ENCODE measurements around the gene SIM1.
A peak's percentile ranks its signal among the peaks of the same experiment; 100 is the strongest.

SIM1 gene

DNA sequence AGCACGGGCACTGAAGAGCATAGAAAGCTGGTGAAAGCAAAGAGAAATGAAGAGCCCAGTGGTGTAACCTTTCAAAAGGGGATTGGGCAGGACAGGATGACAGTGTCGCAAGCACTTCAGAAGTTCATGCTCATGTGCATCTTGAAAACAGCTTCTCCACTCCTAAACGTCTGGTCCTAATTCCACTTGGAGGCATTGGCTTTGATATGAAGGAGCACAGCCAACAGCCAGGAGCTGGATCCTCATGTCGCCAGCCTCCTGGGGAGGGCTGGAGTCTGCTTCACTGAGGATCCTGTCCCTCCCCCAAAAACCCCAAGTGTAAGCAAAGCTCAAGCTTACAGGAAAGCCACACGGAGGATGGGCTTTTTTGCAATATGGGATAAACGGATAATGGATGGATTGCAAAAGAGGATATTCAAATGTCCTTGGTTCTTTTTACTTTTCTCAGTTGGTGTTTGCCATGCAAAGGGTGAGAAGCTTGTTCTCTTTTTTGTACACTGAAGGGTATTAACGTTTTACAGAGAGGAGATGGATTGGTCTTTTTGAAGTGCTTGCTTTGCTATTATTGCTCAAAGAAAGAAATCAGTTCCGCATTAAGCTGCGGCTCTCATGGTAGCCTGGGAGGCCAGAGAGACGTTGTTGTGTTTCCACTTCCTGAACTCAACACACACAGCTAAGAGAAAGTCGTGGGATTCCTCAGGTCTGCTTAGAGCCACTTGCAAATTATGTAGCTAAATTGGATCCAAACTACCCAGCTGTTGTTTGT lies 92.2 kb downstream of the SIM1 start:
- Histone ChIP-seq H3K4me3 (replicated peaks; ENCODE audit: insufficient read depth, low read length) (no peak overlapping the region), H3K27ac (replicated peaks) (no peak overlapping the region), H3K27me3 (ENCODE audit: insufficient read depth, poor library complexity, severe bottlenecking) (no peaks in the 10 kb centered on the region)
- peak in 1 of 2 experiments; percentile 19 for DNase-seq (ENCODE audit: low read depth in 1 of 2, low spot score in 1 of 2)
- TF ChIP-seq GABPA (IDR thresholded peaks at IDR 0.05; ENCODE audit: low read depth): no peak

GRCh38 chr6:100371591-100371990 lies 93.1 kb downstream of the SIM1 start:
- TF ChIP-seq GABPA (IDR thresholded peaks at IDR 0.05; ENCODE audit: low read depth): no peak
- TF ChIP-seq, protein P1, sequence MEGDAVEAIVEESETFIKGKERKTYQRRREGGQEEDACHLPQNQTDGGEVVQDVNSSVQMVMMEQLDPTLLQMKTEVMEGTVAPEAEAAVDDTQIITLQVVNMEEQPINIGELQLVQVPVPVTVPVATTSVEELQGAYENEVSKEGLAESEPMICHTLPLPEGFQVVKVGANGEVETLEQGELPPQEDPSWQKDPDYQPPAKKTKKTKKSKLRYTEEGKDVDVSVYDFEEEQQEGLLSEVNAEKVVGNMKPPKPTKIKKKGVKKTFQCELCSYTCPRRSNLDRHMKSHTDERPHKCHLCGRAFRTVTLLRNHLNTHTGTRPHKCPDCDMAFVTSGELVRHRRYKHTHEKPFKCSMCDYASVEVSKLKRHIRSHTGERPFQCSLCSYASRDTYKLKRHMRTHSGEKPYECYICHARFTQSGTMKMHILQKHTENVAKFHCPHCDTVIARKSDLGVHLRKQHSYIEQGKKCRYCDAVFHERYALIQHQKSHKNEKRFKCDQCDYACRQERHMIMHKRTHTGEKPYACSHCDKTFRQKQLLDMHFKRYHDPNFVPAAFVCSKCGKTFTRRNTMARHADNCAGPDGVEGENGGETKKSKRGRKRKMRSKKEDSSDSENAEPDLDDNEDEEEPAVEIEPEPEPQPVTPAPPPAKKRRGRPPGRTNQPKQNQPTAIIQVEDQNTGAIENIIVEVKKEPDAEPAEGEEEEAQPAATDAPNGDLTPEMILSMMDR (IDR thresholded peaks at IDR 0.05; ENCODE audit: insufficient read depth, low read length): no peak
- TF ChIP-seq, protein P2, sequence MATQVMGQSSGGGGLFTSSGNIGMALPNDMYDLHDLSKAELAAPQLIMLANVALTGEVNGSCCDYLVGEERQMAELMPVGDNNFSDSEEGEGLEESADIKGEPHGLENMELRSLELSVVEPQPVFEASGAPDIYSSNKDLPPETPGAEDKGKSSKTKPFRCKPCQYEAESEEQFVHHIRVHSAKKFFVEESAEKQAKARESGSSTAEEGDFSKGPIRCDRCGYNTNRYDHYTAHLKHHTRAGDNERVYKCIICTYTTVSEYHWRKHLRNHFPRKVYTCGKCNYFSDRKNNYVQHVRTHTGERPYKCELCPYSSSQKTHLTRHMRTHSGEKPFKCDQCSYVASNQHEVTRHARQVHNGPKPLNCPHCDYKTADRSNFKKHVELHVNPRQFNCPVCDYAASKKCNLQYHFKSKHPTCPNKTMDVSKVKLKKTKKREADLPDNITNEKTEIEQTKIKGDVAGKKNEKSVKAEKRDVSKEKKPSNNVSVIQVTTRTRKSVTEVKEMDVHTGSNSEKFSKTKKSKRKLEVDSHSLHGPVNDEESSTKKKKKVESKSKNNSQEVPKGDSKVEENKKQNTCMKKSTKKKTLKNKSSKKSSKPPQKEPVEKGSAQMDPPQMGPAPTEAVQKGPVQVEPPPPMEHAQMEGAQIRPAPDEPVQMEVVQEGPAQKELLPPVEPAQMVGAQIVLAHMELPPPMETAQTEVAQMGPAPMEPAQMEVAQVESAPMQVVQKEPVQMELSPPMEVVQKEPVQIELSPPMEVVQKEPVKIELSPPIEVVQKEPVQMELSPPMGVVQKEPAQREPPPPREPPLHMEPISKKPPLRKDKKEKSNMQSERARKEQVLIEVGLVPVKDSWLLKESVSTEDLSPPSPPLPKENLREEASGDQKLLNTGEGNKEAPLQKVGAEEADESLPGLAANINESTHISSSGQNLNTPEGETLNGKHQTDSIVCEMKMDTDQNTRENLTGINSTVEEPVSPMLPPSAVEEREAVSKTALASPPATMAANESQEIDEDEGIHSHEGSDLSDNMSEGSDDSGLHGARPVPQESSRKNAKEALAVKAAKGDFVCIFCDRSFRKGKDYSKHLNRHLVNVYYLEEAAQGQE (IDR thresholded peaks at IDR 0.05; ENCODE audit: insufficient replicate concordance, low read depth): no peak
- no peak for TF ChIP-seq POLR2AphosphoS5 (IDR thresholded peaks at IDR 0.05; ENCODE audit: low read depth)
- TF ChIP-seq SPI1 (IDR thresholded peaks at IDR 0.05; ENCODE audit: borderline replicate concordance, low read depth): no peak
- no peak overlapping the region for H3K4me3 ChIP-seq (replicated peaks; ENCODE audit: insufficient read depth, low read length)

DNA sequence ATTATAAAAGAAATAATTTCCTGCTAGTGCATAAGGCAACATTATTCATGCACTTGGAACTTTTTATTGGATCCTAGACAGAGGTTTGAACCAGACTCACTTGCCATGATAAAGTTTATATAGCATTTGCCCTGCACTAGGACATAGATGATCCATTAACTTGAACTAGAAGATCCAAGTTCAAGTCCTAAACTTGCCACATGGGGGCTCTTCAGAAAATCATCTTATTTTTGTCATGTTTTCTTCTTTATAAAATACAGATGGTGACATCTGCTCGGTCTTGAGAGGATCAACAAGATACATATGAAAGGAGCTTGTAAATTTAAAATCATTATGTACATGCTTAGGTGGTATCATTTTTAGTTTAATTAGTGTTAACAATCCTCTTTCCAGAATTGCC lies 94.5 kb downstream of the SIM1 start:
- H3K4me3 ChIP-seq (replicated peaks; ENCODE audit: insufficient read depth, low read length): no peak overlapping the region
- no peak overlapping the region for H3K27ac ChIP-seq (replicated peaks)
- H3K27me3 ChIP-seq (ENCODE audit: insufficient read depth, poor library complexity, severe bottlenecking): no peaks in the 10 kb centered on the region
- DNase-seq (ENCODE audit: low read depth in 1 of 2, low spot score in 1 of 2): no peak
- TF ChIP-seq, protein P1 (IDR thresholded peaks at IDR 0.05; ENCODE audit: insufficient read depth, low read length): no peak
- TF ChIP-seq SPI1 (IDR thresholded peaks at IDR 0.05; ENCODE audit: borderline replicate concordance, low read depth) (no peak), POLR2AphosphoS5 (IDR thresholded peaks at IDR 0.05; ENCODE audit: low read depth) (no peak), GABPA (IDR thresholded peaks at IDR 0.05; ENCODE audit: low read depth) (no peak)
- TF ChIP-seq, protein P2 (IDR thresholded peaks at IDR 0.05; ENCODE audit: insufficient replicate concordance, low read depth): no peak

More at GRCh38 chr6:100371591-100371990, 93.1 kb downstream of the SIM1 start:
- H3K27me3 ChIP-seq (ENCODE audit: insufficient read depth, poor library complexity, severe bottlenecking): no peaks in the 10 kb centered on the region
- DNase-seq (ENCODE audit: low read depth in 1 of 2, low spot score in 1 of 2): no peak
- no peak overlapping the region for H3K27ac ChIP-seq (replicated peaks)

DNA sequence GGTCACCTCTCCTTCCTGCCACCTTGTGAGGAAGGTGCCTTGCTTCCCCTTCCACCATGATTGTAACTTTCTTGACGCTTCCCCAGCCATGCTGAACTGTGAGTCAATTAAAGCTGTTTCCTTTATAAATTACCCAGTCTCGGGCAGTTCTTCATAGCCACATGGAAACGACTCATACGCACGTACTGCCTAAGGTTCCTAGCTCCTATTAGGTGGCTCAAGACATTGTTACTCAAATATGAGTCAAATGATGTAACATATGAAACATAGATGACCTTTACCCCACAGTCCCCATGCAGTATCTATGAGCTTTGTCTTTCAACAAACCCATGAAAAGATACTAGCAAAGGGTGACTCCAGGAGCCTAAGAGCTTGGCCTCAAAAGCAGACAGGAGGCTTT lies 98.3 kb downstream of the SIM1 start:
- Histone ChIP-seq H3K27me3 (ENCODE audit: insufficient read depth, poor library complexity, severe bottlenecking) (no peaks in the 10 kb centered on the region), H3K4me3 (replicated peaks; ENCODE audit: insufficient read depth, low read length) (no peak overlapping the region), H3K27ac (replicated peaks) (no peak overlapping the region)
- no peak for TF ChIP-seq POLR2AphosphoS5 (IDR thresholded peaks at IDR 0.05; ENCODE audit: low read depth)
- no peak for TF ChIP-seq GABPA (IDR thresholded peaks at IDR 0.05; ENCODE audit: low read depth)
- peak in 1 of 2 experiments; percentile 24 for DNase-seq (ENCODE audit: low read depth in 1 of 2, low spot score in 1 of 2)

DNA sequence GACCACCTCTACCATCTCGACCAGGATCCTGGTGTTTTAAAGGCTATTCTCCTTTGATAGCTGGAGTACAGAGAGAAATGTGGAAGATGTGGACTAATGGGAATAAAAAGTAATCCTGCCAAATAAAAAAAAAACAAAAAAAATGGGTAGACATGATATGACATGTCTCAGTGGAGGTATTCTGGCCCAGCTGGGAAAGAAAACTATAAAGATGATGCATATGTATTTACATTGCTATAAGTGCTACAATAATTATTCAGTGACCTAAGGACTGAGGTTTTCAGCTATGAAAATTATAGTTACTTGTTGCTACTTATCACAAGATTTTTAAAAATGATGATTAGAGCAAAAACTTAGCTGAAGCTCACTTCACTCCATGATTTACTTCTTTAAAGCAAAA lies 101.1 kb downstream of the SIM1 start:
- TF ChIP-seq, protein P2 (IDR thresholded peaks at IDR 0.05; ENCODE audit: insufficient replicate concordance, low read depth): no peak
- TF ChIP-seq, protein P1 (IDR thresholded peaks at IDR 0.05; ENCODE audit: insufficient read depth, low read length): no peak
- no peak for TF ChIP-seq SPI1 (IDR thresholded peaks at IDR 0.05; ENCODE audit: borderline replicate concordance, low read depth)
- no peak for TF ChIP-seq GABPA (IDR thresholded peaks at IDR 0.05; ENCODE audit: low read depth)
- TF ChIP-seq POLR2AphosphoS5 (IDR thresholded peaks at IDR 0.05; ENCODE audit: low read depth): no peak
- H3K27ac ChIP-seq (replicated peaks): no peak overlapping the region
- H3K27me3 ChIP-seq (ENCODE audit: insufficient read depth, poor library complexity, severe bottlenecking): no peaks in the 10 kb centered on the region
- DNase-seq (ENCODE audit: low read depth in 1 of 2, low spot score in 1 of 2): no peak
- no peak overlapping the region for H3K4me3 ChIP-seq (replicated peaks; ENCODE audit: insufficient read depth, low read length)

Data from HL-60 (cell line).